Stimulated activated CD8-positive, alpha-beta memory T cell treated with anti-CD3 and anti-CD28 coated beads, Interleukin-7, amount 100 ng/mL, for 4 hours (primary cell): ENCODE measurements around the gene RHOJ.

ENCODE experiments used
- DNase-seq, 2 donors: peaks; one replicate each; pipeline ENCODE4 v3.0.0-alpha.2; 2020; ENCODE audit warnings: low read depth in 2 of 2

The RHOJ gene

GRCh38 chr14:63205866-63206265 is 1.6 kb downstream of the RHOJ start:
- no peak for DNase-seq

- no peak for DNase-seq
Observed at GRCh38 chr14:63209160-63209559, 4.9 kb downstream of the RHOJ start.

- no peak for DNase-seq
Observed at GRCh38 chr14:63210812-63211211, 6.6 kb downstream of the RHOJ start.

- DNase-seq: no peak
Observed at GRCh38 chr14:63212209-63212608, 8.0 kb downstream of the RHOJ start.

- no peak for DNase-seq
Observed at GRCh38 chr14:63212776-63213500, 8.7 kb downstream of the RHOJ start.

GRCh38 chr14:63214417-63215196 is 10.4 kb downstream of the RHOJ start:
- DNase-seq: no peak

GRCh38 chr14:63220526-63220925 is 16.3 kb downstream of the RHOJ start:
- no peak for DNase-seq

- DNase-seq: no peak
Observed at GRCh38 chr14:63223596-63223995, 19.4 kb downstream of the RHOJ start.

GRCh38 chr14:63224196-63224595 is 20.0 kb downstream of the RHOJ start:
- no peak for DNase-seq

GRCh38 chr14:63228217-63228616 is 24.0 kb downstream of the RHOJ start:
- no peak for DNase-seq

- DNase-seq: no peak
Observed at GRCh38 chr14:63229330-63230059, 25.3 kb downstream of the RHOJ start.

GRCh38 chr14:63231766-63232165 is 27.5 kb downstream of the RHOJ start:
- no peak for DNase-seq

GRCh38 chr14:63237791-63238190 is 33.5 kb downstream of the RHOJ start:
- DNase-seq: no peak

GRCh38 chr14:63240221-63240620 is 36.0 kb downstream of the RHOJ start:
- DNase-seq: no peak

- no peak for DNase-seq
Observed at GRCh38 chr14:63241096-63241495, 36.9 kb downstream of the RHOJ start.

- DNase-seq: no peak
Observed at GRCh38 chr14:63243646-63244045, 39.4 kb downstream of the RHOJ start.

- no peak for DNase-seq
Observed at GRCh38 chr14:63245893-63246292, 41.6 kb downstream of the RHOJ start.

- DNase-seq: no peak
Observed at GRCh38 chr14:63248211-63248610, 44.0 kb downstream of the RHOJ start.

GRCh38 chr14:63249092-63249491 is 44.8 kb downstream of the RHOJ start:
- no peak for DNase-seq

GRCh38 chr14:63257299-63257698 is 53.1 kb downstream of the RHOJ start:
- DNase-seq: no peak

GRCh38 chr14:63262446-63262845 is 58.2 kb downstream of the RHOJ start:
- DNase-seq: no peak

- DNase-seq: no peak
Observed at GRCh38 chr14:63266106-63266505, 61.9 kb downstream of the RHOJ start.

GRCh38 chr14:63267171-63267570 is 62.9 kb downstream of the RHOJ start:
- DNase-seq: no peak
